Activated effector memory CD4-positive, alpha-beta T cell treated with anti-CD3 and anti-CD28 coated beads, Interleukin-2, amount 50 U/mL, for 16 hours (primary cell): ENCODE data around the gene TRIM49D1.
"Not testable (repeated sequence)": the region's sequence is repeated elsewhere in the genome, so short reads cannot be mapped to it uniquely, and the experiment has no call there.

Source experiments
- DNase-seq: peaks from one replicate; pipeline ENCODE4 v3.0.0-alpha.2; 2020

TRIM49D1 gene, protein sequence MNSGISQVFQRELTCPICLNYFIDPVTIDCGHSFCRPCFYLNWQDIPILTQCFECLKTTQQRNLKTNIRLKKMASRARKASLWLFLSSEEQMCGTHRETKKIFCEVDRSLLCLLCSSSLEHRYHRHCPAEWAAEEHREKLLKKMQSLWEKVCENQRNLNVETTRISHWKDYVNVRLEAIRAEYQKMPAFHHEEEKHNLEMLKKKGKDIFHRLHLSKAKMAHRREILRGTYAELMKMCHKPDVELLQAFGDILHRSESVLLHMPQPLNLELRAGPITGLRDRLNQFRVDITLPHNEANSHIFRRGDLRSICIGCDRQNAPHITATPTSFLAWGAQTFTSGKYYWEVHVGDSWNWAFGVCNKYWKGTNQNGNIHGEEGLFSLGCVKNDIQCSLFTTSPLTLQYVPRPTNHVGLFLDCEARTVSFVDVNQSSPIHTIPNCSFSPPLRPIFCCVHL

DNA sequence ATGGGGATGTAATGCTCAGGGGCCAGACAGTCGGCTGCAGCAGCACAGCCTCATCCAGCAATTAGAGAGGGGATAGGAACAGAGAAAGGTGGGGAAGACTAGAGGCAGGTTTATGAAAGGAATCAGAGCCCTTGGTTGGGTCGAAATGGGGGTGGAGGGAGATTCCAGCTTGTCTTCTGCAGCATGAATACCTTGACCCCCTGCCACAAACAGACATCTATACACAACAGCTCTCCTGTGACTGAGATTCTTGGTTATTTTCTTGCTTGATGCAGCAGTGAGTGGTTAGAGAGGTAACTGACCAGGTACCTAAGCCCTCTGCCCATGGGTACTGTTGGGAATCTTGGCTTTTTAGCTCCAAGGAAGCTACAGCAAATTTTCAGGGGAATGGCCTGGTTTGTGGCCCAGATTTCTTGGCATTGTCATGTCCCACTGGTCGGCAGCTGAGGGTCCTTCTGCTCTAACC, at the start of gene TRIM49D1:
TRIM49D1 (minus strand) TSS at position 51 of the 466 bp plus-strand sequence. CDS start 4,535 bp downstream, outside the sequence.
- no peak for DNase-seq

DNA sequence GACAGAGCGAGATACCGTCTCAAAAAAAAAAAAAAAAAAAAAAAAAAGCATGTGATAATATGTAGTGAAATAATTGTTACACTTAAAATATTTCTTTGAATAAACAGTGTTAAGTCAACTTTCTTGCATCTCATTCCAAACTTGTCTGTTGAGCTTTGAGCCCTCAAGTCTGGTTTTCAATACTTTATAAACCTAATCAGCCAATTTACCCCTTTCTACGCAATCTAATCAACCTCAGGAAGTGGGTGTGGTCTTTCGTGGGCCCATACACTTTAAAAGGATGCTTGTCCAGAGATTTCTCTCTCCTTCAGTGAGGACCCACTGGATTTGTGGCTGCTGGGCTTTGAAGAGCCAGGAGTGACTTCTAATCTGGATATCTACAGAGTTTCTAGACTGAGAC, 43.7 kb upstream of the TRIM49D1 start, which contains the start of gene TRIM64:
TRIM64 (plus strand) TSS at position 301 of the 400 bp plus-strand sequence. CDS start 2,467 bp downstream, outside the sequence.
- not testable (repeated sequence) for DNase-seq

DNA sequence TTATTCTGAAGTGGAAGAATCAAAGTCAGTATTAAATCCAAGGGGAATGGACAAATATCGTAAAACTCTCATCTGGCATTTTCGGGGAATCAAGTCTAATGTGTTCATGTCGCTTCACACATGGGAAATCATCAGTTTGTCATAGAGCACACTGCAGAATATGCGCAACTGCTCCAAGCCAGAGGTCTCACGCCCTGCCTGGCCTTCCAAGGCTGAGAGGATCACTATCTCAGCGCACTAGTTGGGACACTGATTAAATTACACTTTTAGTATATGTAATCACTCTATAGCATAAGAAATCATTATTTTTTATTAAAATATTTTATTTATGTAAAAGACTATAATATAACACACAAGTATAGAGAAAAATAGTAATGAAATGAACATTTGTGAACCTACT, 38.8 kb upstream of the TRIM49D1 start:
- DNase-seq = not testable (repeated sequence)

DNA sequence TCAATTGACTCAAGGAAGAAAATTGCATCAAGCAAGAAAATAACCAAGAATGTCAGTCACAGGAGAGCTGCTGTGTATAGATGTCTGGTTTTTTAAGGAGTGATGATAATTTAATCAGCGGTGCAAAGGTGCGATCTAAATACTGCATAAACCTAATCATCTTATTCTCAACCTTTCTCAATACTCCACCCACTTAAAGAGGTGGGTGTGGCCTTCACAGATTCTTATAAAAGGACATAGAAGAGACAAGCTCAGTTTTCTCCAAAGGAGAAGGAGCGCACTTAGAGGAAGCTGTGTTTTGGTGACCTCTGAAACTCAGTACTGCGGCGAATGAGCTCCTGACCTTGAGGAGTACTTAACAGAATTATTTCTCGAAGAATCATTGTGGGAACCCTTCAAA, 1.7 kb upstream of the TRIM49D1 start, which contains the start of gene TRIM49D2:
TRIM49D2 (plus strand) TSS at position 301 of the 400 bp plus-strand sequence. CDS start 2,698 bp downstream, outside the sequence.
- DNase-seq = not testable (repeated sequence)

DNA sequence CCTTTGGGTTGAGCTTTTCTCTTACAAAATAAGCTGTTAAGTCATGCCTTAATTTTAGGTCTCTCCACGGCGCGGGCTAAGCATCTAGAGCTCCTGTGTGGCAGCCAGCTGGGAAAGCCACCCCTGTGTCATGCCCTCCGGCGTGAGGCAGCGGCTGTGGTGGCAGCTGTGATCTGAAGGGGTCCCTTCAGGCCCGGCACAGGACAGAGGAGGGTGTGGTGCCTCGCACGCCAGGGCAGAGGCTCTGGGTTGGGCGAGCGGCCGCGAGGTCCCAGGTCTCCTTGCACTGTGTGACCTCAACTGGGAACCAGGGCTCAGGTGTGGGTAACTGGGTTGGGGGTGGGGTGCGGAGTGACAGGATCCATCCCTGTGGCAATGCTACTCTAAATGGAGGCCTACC, 21.2 kb downstream of the TRIM49D1 start:
- DNase-seq = not testable (repeated sequence)

DNA sequence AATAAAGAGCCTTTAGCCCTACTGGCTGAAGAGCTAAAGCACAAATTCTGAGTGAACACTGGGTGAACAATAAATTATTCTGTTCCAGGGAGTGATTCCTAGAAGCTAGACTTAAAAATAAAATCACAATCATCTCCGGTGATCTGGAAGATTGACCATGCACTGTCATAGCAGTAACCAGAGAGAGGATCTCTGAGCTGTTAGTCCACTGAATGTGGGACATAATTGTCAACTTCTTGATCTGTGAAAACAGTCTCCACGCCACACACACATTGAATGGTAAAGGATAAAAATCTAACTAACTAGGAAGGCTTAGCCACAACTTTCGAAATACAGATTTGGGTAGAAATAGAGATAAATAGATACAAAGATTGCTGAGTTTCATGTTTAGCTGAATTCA, 28.8 kb downstream of the TRIM49D1 start:
- not testable (repeated sequence) for DNase-seq

DNA sequence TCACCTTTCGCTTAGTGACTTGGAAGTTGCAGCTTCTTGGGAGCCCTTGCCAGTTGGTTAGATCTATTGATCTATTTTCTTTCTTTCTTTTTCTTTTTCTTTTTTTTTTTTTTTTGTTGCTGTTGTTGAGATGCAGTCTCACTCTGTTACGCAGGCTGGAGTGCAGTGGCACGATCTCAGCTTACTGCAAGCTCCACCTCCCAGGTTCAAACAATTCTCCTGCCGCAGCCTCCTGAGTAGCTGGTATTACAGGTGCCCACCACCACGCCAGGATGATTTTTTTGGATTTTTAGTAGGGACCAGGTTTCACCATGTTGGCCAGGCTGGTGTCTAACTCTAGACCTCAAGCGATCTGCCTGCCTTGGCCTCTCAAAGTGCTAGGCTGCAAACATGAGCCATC, 44.5 kb downstream of the TRIM49D1 start:
- DNase-seq = not testable (repeated sequence)

DNA sequence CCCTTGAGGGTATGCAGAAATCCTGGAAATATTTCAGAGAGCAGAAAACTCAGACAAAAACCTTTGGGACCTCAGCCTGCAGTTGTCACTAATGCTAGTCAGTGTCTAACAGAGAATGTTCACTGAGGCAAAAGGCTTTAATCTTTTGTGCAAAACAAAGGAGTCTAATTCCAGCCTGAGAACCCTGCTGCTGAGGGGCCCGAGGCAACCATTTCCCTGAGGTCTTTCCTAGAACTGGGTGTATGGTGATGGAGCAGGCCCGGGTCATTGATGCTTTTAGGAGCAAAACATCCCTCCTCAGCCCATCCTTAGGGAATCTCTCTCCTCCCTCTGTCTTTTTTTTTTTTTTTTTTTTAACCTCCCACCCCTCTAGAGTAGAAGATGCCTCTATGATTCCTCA, 49.5 kb downstream of the TRIM49D1 start:
- DNase-seq = not testable (repeated sequence)

DNA sequence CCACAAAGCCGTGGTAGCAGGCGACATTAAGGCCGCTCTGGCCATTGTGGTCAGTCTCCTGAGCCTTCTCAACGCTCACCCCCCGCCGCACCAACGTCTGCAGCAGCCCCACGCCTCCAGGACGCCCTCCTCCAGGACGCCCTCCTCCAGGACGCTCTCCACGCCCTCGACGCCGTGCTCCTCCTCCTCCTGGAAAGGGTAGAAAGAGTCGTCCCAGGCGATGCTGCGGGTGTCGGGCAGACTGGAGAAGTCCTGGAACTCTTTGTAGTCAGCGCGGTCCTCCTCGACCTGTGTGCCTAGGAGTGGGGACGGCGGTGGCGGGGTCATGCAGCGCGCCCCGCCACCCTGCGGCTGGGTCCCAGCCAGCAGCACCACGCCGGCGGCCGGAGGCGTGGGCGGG, 56.8 kb downstream of the TRIM49D1 start:
- DNase-seq = peak; percentile 33

DNA sequence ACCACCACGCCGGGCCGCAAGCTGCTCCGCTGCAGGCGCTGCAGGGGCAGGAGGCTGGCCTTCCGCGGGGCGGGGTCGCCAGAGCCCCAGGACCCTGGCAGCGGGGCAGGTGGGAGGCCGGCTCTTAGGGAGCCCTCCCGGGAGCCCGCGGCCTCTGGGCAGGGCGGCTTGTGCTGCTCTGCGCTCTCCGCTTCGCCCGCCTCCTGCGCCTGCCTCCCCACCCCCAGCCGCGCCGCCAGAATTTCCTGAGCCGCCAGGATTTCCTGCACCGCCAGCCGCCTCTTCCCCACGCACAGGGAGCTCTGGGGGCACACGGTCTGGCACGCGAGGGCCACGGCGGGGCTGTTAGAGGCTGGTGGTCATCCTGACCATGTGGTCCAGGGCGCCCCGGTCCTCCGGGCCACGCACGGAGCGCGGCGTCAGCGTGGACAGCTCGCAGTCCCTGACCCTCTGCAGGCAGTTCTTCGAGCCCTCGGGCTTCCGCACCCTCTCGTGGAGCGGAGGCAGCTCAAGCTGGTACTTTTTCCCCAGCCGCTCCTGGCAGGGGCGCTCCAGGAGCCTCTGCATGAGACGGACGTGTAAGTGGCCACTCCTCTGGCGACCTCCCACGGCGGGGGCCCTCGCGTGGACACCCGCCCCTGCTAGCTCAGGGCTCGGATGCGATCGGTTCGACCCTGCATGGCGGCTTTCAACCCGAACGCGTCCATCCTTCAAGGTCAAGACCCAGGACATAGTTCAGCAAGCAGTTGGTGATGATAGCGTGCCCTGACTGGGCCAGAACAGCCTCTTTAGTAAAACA, 57.9 kb downstream of the TRIM49D1 start:
- peak; percentile 53 for DNase-seq
